HG03558 (cell line): ENCODE results near the gene AKR1C8.
"Not testable (repeated sequence)": the region's sequence is repeated elsewhere in the genome, so short reads cannot be mapped to it uniquely, and the experiment has no call there.

Experiments
- ATAC-seq: cut with Tn5 transposase; IDR thresholded peaks from one replicate; pipeline ENCODE4 v1.9.1; 2021; ENCODE audit warnings: moderate number of reproducible peaks; ENCODE audit not compliant: unreplicated experiment; ENCODE audit errors: extremely low read depth

Gene AKR1C8

DNA sequence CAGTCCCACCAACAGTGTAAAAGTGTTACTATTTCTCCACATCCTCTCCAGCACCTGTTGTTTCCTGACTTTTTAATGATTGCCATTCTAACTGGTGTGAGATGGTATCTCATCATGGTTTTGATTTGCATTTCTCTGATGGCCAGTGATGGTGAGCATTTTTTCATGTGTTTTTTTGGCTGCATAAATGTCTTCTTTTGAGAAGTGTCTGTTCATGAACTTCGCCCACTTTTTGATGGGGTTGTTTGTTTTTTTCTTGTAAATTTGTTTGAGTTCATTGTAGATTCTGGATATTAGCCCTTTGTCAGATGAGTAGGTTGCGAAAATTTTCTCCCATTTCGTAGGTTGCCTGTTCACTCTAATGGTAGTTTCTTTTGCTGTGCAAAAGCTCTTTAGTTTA lies 9.4 kb downstream of the AKR1C8 start:
- not testable (repeated sequence) for ATAC-seq

DNA sequence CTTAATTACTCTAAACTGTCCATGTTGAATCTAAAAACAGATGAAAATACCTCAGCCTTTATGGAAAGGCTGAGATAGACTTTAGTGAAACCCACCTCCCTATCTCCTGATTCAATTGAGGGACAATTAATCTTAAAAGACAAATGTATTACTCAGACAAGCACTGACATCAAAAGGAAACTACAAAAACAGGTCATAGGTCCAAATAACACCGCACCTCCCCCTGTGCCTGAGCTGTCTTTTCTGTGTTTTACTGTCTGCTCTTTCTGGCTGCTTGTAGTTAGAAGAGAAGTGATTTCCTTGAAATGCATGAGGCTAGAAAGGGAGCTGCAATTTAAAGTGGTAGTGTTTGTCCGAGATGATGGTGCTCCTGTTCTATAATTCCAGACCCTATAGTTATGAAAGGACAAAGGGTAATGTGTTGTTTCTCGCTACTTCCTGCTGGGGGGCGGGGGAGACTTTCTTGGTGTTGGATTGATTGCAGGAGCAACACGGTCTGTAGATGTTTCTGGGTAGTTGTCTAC lies 16.0 kb downstream of the AKR1C8 start:
- no peak for ATAC-seq

DNA sequence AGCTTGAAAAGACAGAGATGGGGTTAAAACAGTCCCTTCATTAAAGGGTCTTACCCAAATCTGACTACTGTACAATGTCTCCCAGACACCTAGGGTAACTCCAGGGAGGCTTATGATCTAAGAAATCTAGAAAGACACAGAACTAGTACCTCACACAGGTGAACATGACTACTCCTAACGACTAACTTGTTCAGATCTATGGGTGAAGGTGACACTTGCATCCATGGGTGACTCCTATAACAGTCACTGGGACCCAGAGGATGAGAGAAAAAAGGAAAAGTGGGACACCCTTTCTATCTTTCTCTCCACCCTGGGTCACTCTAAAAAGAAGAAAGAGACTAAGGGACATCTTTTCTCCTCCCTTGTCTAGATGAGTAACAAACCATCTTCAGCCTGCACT lies 19.2 kb downstream of the AKR1C8 start:
- no peak for ATAC-seq

DNA sequence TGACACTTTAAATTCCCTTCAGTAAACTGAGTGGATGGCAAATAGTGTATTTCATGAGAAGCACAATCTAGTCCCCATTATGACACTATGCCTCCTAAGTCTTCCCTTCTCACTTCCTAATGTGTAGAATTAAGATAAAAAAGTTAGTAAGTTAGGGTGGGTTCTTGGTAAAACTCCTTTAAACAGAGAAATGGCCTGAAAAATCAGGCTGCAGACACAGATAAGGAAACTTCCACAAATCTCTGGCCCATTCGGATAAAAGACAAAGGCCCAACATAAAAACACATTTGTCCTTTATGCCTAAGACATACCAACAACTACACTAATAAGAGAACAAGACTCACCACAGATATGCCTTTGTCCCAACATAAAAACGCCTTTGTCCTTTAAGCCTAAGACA lies 21.5 kb downstream of the AKR1C8 start:
- no peak for ATAC-seq

DNA sequence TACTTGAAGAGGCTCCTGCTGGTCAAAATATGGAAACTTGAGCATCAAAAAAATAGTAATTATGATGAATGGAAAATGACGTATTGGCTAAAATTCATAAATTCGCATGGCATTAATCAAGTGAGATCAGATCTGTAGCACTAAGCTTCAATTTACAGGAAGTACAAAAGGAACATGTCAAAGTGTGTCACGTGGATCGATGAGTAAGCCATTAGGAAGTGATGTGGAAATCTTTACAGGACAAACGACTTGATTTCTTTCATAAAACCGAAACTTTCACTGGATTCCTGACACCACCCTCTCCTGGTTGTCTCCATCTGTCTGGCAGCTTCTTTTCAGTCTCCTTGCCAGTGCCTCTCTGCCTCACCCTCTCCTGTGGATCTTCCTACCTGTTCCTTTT lies 25.8 kb downstream of the AKR1C8 start:
- no peak for ATAC-seq

DNA sequence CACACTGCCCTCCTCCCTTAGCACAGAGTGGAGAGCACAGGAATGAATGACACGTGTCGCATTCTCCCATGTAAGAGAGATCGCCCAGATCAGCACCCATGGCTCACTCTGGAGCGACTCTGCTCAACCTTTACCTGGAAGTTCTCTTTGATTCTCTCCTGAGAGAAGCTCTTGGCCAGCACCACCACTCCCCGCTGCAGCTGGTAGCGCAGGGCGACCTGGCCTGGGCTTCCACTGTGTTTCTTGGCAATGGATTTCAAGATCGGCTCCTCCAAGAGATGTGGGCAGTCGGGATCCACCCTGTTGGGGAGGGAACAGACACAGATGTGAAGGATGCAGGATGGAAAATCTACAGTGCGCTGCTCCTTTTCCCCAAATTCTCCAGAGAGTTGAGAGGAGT lies 27.4 kb downstream of the AKR1C8 start:
- ATAC-seq = no peak

DNA sequence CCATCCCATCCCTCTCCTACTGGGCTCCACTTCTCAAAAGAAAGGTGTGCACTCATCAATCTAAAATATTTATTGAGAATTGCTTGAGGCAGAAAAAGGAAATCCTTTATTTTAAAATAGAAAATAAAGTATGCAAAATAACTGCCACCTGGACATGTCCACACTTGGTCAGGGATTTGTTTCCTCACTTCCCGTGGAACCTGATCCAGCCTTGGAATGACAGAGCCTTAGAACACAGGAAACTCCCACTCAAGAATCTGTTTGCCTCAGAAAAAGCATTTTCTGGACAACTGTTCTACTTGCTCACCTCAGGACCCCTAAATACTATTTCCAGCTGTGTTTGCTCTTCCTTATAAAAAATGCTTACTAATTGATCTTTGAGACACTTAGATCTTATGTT lies 29.0 kb downstream of the AKR1C8 start:
- no peak for ATAC-seq

DNA sequence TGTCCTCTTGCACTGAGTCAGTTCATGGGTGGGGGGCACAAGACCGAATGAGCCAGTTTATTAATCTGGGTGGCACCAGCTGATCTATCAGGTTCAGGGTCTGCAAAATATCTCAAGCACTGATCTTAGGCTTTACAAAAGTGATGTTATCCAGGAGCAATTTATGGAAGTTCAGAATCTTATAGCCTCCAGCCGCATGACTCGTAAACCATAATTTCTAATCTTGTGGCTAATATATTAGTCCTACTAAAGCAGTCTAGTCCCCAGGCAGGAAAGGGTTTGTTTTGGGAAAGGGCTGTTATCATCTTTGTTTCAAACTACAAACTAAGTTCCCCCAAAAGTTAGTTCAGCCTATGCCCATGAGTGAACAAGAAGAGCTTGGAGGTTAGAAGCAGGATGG lies 33.9 kb downstream of the AKR1C8 start:
- no peak for ATAC-seq

DNA sequence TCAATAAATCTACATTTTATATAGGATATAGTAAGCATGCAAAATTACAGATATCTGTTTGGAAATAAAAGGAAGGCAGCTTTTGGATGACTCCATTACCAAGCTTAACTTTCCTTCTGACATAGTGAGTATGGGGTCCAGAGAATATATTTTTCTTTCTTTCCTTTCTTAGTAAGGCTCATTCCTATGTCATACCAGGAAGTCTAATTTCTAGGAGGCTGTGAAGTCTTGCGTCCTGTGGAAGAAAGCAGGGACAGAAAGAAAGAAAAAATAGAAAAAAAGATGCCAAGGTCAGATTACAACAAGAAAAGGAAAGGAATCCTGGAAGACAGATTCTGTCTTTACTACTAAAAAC lies 36.3 kb downstream of the AKR1C8 start:
- ATAC-seq = no peak

DNA sequence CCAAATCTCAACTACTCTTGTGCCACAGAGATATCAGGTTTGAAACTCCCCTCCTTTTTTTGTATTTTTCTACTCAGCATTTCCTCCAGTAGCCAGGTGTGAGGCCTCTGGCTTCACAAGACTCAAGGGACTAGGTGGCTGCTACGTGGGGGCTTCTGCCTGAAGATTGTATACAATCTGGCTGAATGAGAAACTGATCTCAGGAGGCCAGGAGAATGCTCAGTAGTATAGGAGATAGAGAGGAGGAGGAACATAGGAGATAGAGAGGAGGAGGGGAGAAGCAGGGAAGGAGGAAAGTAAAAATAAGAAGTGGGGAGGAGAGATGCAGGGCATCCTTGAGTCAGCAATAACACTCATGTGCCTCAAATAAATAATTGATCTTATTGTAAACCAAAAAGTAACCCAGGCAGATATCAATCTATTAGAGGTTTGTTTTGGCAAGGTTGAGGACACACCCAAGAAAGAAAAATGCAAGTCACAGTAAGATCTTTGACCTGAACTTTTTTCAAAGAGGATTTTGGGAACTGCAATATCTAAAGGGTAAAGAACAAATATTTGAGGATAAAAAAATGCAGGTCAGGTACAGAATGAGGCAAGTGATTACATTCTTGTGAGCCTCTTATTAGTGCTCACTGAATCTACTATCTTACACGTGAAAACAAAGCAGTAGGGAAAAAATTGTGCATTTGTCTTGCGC lies 36.8 kb downstream of the AKR1C8 start:
- ATAC-seq = no peak

DNA sequence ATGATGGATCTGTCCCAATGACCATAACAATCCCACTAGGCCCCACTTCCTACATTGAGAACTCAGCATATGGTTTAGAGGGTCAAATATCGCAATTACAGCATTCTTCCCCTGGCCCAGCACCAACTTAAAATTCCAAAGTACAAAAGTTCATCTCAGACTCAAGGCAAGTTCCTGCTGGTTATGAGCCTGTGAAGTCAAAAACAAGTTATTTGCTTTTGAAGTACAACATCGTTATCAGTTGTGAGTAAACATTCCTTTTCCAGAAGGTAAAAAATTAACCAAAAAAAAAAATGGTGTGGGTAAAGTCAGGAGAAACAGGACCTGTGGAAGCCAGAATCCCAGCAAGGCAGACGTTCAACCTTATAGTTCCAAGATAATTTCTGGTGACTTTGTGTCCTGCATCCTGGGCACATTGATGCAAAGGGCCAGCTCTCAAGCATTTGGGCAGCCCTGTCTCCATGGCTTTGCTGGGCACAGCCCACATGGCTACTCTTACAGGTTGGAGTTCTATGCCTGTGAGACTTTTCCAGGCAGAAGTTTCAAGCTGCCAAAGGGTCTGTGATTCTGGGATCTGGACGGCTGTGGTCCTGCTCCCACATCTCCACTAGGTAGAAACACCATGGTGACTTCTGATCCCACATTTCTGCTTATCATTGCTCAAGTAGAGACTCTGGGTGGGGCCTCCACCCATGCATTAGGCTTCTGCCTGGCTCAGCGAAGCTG lies 37.5 kb downstream of the AKR1C8 start:
- no peak for ATAC-seq

DNA sequence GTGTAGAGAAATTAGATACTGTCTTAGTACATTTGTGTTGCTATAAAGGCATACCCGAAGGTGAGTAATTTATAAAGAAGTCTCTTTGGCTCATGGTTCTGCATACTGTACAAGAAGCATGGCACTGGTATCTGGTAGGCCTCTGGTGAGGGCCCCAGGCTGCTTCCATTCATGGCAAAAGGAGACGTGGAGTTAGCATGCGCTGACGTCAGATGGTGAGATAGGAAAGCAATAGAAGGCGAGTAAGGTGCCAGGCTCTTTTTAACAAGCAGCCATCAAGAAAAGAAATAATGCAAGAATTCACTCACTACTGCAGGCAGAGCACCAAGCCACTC lies 38.1 kb downstream of the AKR1C8 start:
- no peak for ATAC-seq

DNA sequence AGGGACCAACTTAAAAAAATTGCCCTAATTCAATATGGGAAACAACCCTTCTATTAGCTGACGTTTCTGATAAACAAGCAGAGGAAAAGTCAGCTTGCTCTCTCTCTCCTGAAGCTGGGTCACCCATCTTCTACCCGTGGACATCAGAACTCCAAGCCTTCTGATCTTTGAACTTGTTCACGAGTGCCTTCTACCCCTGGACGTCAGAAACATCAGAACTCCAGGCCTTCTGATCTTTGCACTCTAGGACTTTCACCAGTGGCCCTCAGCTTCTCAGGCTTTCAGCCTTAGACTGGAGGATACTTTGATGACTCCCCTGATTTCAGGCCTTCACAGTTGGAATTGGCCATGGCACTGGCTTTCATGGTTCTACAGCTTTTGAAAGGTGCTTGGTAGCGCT lies 41.8 kb downstream of the AKR1C8 start:
- ATAC-seq = no peak

DNA sequence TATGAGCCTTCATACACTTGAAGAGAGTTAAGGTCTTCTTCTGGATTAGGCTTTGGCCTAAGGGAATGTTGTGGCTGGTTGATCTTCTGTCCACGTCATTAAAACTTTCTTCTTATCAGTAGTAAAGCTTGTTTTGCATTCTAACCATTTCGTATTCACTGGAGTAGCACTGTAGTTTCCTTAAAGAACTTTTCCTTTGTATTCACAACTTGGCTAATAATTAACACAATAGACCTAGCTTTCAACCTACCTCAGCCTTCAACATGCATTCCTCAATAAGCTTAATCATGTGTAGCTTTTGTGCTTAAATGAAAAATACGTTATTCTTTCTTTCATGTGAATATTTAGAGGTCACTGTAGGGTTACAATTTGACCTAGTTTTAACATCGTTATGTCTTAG lies 42.8 kb downstream of the AKR1C8 start:
- no peak for ATAC-seq

DNA sequence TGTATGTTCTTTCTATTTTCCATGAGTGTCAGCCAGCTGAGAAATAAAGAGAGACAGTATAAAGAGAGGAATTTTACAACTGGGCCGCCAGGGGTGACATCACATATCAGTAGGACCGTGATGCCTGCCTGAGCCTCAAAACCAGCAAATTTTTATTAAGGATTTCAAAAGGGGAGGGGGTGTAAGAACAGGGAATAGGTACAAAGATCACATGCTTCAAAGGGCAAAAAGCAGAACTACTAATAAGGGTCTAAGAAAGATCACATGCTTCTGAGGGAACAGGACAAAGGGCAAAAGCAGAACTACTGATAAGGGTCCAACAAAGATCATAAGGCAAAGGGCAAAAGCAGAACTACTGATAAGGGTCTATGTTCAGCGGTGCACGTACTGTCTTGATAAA lies 47.3 kb downstream of the AKR1C8 start:
- not testable (repeated sequence) for ATAC-seq

DNA sequence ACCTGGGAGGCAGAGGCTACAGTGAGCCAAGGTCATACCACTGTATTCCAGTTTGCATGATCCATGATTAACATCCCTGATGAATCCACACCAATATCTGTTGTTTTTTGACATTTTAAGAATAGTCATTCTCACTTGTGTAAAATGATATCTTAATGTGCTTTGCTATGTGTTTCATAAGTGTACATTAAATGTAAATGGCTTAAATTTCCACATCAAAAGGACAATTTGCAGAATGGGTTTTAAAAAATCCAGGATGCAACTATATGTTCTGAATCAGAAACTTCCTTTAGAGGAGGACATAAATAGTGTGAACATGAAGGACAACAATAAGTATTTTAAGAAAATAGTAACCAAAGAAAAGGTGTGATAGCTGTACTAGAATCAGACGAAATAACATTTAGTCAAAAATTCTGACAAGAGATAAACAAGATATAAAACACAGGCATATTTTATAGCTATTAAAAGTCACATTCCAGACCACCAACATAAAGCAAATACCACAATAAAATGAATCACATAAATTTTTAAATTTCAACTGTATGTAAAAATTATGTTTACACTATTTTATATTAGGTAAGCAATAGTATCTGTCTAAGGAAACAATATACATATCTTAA lies 48.4 kb downstream of the AKR1C8 start:
- no peak for ATAC-seq

DNA sequence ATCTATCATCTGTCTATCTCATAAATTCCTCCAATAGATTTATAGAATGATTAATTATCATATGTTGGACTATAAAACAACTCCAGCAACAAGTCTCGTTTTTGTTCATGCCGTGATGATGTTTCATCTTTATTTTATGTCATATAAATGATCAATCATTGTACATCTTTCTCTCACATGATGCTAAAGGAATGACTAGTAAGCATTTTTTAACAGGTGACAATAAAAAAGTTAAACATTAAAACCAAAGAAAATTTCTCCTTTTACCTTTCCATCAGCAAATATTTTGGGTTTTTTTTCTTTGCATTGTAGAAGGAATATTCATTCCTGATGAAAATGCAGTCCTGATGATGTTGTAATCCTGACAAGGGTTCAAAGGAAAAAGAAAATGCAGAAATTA lies 49.4 kb downstream of the AKR1C8 start:
- ATAC-seq = no peak

DNA sequence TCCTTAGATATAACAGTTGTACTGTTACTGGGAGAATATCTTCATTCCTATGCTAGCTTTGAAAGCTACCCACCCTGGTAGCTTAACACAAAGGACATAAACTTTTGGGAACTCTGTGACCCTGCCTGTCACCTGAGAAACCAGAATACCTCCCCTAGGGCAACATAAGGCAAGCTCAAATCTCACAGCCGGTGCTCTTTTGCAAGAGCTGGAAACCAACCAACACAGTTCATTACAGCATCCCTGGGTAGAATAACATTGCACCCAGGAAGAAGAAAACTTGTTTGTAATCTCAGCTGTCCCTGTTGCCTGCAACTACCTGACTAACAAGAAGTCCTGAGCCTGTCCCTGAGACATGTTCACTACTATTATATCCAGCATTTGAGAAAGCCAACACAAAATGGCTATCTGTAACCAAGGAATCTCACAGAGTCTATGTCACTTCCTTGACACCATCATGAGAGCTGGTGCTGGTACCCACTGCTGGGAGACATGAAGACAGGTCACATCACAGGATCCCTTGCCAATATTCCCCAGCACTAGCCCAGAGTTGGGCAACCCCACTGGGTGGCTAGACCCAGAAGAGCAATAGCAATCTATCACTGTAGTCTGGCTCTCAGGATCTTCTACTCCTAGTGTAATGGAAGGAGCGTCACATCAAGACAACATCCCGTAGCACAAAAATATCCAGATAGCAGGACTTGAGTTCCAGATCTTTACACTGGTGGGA lies 59.5 kb downstream of the AKR1C8 start:
- ATAC-seq = no peak

DNA sequence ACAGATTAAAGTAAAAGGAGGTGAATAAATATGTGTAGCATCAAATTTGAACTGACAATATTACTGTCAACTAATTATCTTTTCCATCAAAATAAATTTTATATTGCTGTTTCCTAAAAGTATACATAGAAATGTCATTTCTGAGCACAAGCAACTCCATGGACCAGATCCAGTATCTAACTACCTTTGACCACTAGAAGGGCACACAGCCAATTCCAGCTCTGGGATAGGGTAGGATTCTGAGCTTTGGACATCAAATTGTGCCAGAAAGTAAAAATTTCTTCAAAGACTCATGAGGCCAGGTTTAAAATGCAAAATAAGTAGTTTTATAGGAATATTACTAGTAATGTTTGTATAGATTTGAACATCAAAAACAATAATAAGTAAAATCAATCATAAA lies 61.1 kb downstream of the AKR1C8 start:
- no peak for ATAC-seq

DNA sequence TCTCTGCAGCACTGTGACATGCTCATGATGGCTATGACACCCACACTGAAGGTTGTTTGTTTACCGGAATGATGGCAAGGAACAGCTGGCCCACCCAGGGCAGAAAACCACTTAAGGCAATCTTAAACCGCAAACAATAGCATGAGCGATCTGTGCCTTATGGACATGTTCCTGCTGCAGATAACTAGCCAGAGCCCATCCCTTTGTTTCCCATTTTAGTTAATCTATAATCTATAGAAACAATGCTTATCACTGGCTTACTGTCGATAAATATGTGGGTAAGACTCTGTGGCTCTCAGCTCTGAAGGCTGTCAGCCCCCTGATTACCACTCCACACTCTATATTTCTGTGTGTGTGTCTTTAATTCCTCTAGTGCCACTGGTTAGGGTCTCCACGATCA lies 65.0 kb downstream of the AKR1C8 start:
- ATAC-seq = not testable (repeated sequence)

DNA sequence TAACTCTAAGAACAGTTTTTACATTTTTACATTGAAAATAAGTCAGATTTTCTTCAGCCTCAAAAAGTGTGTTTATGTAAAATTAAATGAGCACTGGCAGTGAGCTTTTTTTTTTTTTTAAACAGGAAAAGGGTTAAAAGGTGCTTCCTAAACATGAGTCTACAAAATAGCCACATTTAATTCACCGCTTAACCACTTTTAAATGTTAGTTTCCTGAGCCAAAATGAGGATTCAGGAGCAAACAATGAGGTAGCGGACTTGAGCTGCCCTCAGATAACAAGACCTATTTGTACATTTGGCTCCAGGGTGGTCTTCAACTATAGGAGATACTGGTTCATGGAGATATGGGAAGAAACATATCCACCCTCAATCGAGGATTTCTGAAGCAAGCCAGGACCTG lies 67.9 kb downstream of the AKR1C8 start:
- ATAC-seq = no peak
